Brain pericyte (primary cell): ENCODE results near the gene ST6GALNAC3.

Source experiments
- DNase-seq: peaks from one replicate; pipeline ENCODE4 v3.0.0-alpha.2; 2012; ENCODE audit warnings: low read depth, low spot score

The ST6GALNAC3 gene

DNA sequence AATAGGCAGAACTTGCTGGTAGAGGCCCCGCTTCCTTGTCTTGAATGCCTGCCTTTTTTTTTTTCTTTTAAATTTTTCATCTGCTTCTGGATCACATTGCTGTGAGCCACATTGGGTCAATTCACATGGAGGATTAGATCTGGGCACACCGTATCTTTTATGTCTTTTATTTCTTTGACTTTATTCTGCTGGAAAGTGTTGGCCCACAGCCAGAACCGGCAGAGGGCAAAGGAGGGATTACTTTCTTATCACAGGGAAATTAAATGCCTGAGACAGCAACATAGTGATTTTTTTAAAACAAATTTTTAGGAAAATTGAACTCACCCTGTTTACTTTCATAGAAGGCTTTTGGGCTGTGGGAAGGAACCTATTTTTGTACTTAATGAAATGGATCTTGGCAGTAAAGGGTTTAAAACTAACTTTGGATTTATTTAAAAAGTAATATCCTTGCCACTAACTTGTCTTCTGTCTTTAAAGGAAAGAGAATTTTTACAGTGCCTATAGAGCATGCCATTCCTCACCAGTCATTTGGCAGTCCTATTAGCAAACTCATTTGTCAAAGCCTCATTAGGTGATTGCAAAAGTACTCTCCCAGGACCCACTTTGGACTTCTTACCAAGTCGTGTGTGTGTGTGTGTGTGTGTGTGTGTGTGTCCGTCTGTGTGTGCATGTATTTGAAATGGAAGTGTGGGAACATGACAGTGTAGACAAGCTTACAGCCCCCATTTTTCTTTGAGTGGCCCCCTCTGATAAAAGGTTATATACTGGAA, 68.4 kb downstream of the ST6GALNAC3 start:
- no peak for DNase-seq

DNA sequence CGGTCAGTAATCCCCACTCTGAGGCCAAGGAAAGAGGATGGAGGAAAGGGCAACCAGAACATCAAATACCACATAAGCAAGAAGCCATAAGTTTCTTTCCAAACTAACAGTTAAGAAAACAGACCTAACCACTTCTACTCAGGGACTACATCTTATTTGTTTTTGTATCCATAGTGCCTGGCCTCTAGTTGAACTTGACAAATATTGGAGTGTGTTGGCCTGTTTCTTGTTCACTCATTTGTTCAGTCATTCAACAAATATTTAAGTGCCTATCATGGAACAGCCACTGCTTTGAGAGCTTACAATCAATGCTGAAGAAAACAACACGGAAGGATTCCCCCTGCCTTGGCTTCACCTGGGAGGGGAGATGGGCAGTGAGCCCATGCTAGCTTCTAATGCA, 69.7 kb downstream of the ST6GALNAC3 start:
- DNase-seq = no peak

DNA sequence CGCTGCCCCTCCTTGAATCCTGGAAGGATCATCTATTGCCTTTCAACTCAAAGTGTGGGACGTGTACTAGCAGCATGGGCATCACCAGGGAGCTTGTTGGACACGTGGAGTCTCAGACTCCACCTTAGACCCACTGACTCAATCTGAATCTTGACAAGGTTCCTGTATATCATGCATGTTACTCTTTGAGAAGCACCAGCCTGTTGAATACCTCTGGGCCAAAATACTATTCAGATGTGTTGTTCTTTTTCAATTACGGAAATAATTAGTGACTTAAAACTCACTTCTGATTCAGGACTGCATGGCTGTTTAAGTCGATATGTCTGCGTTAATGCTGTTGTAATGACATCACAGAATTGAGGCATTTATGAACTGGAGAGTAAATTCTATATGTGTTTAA, 70.8 kb downstream of the ST6GALNAC3 start:
- DNase-seq = no peak

DNA sequence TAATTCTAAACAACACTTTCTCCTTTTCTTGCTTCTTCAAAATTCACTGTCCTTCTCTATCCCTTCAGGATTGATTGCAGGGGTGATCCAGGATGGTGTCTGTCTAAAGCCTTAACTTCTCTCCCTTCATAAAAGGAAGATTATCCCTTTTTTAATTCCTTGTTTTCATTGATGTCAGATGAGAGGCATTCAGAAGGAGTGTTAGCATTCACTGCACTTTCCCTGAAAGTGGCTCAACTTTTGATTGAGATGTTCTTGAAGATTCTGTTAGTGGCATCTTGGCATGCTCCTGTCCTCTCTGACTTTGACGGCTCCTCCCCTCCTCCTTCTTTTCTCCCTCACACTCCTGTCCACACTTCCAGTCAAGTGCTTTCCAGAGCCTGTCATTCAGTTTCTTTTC, 71.6 kb downstream of the ST6GALNAC3 start:
- DNase-seq = no peak

DNA sequence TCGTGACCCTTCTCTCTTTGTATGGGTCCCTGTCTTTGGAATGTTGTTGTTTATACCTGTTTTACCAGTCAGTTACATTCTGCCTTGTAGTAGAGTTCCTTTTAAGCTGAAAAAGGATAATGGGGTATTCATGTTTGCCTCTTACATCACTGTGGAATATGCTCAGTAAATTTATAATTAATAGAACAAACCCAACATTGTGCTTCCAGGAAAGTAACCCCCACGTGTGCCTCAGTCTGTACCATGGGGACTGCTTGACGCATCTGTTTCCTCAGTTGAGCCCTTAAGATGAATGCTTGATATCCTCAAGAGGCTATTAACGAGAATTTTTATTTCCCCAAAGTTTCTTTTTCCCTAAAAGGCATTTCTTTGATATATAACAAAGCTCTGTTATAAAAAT, 73.4 kb downstream of the ST6GALNAC3 start:
- DNase-seq = no peak

DNA sequence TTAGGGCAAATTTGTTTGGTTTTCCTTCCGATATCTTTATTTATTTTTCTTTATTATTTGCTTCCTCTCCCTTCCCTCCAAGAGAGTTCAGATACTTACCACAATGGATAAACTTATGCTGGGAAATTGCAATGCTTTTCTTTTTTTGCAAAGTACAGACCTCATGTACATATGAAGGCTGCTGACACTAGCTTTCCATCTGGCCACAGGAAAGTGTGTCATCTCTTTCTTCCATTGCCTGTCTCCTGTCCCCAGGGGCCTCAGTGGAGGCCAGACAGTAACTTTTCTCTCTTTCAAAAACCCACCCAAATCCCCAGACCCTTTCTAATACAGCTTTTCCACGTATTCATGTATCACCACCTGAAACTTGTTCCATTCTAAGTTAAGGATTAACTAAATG, 73.9 kb downstream of the ST6GALNAC3 start:
- no peak for DNase-seq

DNA sequence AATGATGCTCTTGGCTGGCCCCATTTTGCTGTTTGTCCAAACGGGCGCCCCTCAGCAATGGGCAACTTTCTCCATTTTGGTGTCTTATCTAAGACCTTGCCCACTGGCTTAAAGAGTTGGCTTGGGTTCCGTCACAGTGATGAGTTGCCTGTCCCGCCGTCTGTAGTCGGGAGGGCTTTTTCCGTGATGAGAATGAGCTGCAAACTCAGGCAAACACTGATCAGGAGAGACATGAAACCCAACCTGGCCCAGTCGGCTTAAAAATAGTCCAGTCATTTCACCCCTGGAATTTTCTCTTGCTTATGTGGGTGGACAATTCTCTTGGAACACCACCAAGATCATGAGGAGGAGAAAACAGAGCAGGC, 79.3 kb downstream of the ST6GALNAC3 start:
- DNase-seq = no peak

DNA sequence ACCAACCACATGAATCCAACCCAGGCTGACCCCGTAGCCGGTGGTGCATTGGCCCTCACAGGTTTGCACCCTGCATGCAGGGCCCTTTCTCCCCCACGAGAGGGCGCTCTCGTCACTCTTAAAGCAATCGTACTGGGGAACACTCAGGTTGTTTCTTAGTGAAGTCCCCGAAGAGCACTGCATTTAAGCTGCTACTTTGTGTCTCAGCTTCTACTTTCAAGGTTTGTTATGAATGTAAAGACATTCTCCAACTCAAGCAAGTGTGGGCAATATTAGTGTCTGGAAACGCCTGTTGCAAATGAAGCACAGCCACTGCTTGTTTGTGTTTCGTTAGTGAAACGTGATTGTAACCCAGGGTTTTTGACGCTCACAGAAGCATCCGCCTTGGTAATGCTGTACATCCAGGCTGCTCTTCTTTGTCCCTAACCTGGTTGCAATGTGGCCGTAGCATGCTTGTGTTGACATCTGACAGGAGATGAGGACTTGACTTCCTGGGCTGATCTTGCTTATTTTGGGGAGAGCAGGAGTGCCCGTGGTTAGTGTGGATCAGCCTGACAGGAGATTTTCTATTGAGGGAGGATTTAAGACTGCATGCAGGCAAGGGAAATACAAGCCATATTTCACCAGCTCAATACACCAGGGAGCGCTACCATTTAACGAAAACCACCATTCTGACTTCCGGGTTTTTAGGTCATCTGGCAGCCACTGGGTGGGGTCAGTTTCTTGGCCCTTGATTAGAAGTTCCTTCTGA, 79.8 kb downstream of the ST6GALNAC3 start:
- peak; percentile 30 for DNase-seq

DNA sequence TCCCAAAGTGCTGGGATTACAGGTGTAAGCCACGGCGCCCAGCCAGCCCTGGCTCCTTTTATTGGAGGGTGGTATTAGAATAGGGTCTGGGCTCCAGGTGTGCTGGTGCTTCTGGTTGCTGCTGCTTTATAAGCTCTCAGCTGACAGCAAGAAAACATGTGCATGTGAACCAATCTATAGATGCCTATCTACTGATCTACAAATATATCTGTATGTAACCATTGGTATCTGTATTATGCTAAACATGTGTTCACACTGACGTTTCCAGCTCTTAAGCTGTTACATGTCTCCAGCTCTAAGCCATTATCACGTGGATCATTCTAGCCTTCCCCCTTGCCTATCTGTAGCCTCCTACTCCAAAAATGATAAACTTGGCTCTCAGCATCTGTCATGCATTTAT, 82.4 kb downstream of the ST6GALNAC3 start:
- DNase-seq = no peak

DNA sequence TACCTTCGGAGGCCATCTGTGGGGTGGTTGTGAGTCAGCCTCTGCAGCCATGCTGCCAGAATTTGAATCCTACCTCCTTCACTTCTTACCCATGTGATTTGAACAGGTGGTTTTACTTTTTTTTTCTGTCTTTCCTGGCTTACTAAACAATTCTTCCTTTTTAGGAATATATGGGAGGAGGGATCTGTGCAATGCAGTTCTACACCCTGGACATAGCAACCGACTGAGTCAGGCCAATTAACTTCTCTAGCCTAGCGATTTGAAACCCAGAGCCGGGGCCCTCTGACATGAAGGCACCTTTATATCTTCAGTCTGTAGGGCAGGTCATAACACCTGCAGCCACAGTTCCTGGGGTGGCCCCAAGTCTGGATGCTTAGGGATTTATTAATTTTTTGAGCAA, 83.6 kb downstream of the ST6GALNAC3 start:
- DNase-seq = no peak

DNA sequence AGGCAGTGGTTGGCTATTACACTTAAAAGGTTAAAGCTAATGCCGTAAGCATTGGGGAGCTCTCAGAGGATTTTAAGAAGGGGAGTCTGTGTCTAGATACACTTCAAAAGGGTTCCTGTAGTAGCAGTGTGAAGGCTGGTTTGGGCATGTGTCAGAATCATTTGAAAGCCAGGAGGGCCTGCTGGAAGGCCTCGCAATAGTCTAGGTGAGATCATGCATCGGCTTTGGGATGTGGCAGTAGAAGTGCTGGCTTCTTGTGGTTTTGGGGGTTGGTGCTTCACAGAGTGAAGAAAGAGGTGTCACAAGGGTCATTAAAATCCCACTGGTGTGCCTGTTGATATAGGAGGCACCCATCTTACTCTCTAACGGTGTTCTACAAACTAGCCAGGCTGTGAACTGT, 85.7 kb downstream of the ST6GALNAC3 start:
- no peak for DNase-seq

DNA sequence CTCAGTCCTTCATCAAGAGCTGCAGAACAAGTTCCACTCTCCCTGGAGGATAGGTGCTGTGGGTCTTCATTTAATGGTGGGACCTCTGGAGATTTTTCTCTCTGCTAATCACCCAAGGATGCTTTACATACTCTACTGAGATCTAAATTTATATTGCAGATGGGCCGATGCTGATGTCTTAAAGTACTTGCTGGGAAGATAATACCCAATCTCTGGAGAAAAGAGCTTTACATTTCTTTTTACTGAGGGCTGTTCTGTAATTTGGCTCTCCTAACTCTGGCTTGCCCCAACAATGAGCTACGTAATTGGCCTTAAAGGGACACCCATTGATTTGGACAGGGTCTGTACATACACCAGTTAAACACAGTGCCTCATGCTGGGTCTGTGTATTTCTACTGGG, 86.9 kb downstream of the ST6GALNAC3 start:
- no peak for DNase-seq

DNA sequence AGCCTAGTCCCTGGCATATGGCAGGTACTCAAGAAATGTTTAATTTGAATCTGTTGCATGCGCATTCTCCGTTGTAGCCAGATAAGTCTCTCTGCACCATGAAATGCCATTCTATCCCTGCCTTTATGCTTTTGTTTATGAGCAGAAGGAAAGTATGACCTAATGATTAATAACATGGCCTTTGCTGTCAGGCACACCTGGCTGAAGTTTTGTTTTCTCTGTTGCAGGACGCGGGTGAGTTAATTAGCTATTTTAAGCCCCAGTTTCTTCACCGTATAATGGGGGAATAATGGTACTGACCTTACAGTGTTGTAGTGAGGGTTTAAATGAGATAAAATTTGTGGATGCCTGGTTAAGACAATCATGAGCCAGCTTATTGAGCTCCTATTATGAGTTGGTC, 87.7 kb downstream of the ST6GALNAC3 start:
- no peak for DNase-seq

DNA sequence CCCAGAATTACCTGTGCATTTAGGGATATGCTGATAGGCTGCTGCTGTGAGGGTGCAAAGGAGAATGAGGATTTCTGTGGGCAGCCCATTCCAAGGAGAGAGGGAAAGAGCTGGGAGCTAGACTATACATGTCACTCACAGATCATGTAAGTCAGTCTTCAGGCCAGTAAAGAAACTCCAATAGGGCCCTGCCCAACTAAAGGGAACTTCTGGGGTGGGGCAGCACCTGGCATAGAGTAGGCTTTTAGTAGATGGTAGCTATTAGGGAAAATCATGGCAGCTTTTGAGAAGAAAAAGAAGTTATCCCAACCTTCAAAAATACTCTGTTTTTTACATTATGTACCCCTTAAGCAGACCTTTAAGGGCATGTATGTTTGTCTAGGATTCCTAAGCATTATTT, 89.6 kb downstream of the ST6GALNAC3 start:
- DNase-seq = no peak

DNA sequence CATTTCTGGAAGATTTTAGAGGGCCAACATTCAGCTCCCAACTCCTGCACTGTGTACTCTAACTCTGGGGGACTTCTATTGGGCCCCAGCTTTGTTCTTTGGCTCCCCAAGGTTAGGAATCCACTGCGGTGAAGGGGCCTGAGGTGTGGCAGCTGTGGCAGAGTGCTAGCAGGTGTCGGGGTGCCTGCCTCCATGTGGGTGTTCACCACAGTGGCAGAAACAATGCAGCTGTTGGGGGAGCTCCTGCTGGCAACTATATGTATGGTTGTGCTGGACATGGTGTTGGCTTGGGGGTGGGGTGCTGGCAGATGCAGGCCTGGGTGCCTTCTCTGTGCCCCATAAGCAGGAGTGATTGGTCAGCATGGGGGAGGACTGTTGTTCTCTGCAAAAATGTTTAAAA, 95.5 kb downstream of the ST6GALNAC3 start:
- no peak for DNase-seq

DNA sequence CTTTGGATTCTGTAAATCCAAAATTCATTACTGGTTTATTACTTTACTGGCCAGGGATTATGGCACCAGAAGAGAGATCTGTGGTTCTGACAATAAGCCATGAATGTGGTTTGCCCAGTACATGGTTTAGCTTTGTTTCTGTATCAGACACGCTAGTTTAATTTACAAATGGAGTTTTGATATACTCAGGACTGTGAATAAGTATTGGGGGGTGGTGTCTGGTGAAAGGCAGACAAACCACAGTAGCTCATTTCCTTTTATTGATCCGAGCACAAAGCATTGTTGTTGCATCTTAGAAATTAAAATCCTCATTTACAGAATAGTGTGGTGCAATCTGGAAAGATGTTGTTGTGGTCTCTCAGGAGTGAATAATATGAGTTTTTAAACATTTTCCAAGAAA, 96.0 kb downstream of the ST6GALNAC3 start:
- no peak for DNase-seq

DNA sequence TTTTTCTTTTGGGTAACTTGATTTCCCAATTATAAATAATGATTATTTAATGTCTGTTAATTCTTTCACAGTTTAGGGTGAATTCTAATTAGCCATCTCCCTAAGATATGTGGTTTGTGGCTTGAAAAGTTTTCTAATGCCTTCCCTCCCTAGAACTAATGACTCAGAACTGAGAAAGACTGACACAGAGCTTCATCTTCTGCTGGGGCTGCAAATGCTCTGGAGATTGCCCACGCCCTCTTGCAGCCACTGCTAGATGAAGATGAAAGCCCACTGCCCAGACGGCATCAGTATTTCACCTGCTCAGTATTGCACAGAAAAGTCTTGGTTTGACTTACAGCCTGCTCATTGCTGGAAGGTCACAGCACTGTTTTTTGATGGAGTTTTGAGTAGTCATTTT, 101.5 kb downstream of the ST6GALNAC3 start:
- no peak for DNase-seq

DNA sequence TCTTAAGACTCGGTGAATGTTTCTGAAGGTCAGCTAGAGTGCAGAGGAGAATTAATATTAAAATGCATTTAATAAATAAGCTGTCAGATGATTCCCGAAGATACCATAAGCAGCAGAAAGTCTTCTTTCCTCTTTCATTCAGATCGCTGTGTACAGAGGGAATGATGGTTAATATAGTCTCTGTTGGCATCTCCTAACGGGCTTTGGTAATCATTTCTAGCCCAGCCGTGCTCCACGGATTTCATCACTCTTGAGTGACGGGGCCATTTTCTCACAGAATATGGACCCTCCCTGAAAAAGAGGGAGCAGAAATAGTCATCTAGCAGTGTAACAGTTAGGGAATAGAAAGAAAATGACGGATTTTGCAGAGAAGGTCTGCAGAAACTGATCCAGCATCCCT, 103.1 kb downstream of the ST6GALNAC3 start:
- DNase-seq = no peak

DNA sequence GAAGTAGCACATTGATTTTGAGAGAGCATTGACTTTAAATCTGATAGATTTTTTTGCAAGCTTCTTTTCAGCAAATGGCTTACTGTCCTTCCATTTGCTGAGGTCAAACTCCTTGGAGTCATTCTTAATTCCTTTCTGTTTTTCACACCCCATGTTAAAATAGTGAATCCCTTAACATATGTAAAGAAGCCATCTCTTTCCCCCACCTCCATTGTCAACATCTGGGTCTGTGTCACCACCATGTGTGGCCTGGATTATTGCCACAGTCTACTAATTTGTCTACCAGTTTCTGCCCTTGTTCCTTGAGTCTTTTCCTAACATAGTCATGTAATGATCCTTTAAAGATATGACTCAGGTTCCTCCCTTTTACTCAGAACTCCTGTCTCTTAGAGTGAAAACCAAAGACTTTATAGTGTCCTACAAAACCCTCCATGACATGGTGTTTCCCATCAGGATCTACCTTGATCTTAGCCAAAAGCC, 104.7 kb downstream of the ST6GALNAC3 start:
- no peak for DNase-seq

DNA sequence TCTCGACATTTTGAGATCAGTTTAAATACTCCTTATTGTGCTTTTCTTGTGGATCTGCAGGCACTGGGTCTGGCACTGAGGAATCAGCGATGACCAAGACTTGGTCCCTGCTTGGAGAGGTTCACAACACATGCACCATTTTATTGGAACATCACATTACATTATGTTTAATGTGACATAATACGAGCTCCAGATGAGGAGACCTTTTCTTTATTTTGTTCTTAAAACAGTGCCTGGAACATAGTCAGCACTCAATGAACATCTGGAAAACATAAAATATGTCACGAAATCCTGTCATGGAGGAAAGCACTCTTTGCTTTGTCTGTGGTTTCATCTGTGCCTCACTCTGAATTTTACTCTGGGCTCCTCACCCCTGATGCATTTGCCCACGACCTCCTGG, 110.7 kb downstream of the ST6GALNAC3 start:
- no peak for DNase-seq

DNA sequence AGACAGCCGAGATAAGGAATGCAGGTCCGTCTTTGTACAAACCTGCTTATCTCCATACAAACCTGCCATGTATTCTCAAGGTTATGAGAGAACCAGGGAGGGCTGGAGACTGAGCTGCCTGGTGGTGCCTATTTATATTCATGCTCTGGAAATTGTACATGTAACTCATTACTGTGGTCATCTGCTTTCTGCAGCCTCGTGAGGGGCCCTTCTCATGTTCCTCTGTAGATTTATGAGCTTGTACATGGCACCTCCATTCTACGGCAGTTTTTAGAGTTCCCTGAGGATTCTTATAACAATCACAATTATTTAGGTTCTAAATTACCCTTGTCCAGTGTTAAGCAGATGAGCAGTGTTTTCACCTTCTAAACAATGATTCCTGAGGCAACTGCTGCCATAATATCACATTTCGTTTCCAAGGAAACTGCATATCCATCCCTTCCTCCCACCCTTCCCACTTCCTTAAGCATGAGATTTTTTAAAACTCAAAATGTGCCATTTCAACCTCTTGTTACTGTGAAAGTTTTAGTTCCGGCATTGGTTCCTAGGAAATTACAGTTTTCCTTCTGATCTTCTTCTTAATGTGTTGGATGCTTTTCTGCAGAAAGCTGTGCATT, 112.1 kb downstream of the ST6GALNAC3 start:
- no peak for DNase-seq

DNA sequence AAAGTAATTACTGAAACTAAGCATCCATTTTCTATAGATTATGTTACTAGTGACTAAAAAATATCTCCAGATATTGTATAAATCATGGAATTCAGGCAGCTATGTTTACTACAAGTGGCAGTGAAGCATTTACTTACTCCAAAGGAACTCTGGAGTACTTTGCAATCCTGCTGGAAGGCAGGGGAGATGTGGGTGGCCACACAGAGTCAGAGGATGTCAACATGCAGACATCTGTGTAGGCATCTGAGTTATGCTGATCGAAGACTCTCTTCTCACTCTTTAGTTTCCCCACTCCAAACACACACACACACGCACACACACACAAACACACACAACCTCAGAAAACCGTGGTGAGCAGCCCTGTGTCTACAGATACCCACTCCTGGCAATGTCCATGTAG, 112.9 kb downstream of the ST6GALNAC3 start:
- DNase-seq = no peak

DNA sequence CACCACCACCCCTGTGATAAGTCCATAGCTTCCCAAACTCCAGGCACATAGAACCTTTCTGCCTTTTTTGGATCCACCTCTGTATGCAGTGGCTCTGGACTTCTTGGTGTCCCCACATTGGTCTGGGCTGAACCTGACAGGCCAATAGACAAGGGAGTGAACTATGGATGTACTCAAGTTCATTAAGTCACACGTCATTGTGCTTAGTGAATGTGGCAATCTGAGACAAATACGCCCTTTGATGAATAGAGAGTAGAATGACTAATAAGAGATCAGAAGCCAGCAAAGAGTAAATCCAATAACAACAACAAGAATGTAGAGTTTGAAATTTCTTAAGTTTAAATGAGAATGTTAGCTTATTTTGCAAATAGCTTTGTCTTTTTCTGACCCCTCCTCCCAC, 114.8 kb downstream of the ST6GALNAC3 start:
- no peak for DNase-seq
